Stomach (tissue), 9 donors: ENCODE results near the gene SLC4A11. TPM values are rescaled to one million over a fixed set of nuclear protein-coding genes. Genes with fewer than 3 reads are reported as not detected.

Experiments used
- DNase-seq, 2 donors: peaks; one replicate each; pipeline versions ENCODE4 v3.0.0 to v3.0.0-alpha.2; 2013 to 2019
- H3K27ac ChIP-seq, 5 donors: fragments of 200-600 bp in 4 of 5; sonication (generic) in 4 of 5; one replicate each; pipeline ENCODE4 v1.5.1; 2013 to 2019; ENCODE audit warnings: mild to moderate bottlenecking in 1 of 5, moderate library complexity in 1 of 5
- H3K27me3 ChIP-seq, 3 donors: fragments of 200-600 bp; sonication (generic); one replicate each; pipeline ENCODE4 v1.5.1; 2017 to 2019; ENCODE audit warnings: mixed run types in 1 of 3
- H3K36me3 ChIP-seq, 4 donors: fragments of 200-600 bp; sonication (generic); 1 replicate in 3 of 4; 2 replicates in 1 of 4; pipeline ENCODE4 v1.5.1; 2016 to 2019
- H3K4me1 ChIP-seq, 4 donors: fragments of 200-600 bp; sonication (generic); one replicate each; pipeline ENCODE4 v1.5.1; 2016 to 2019
- H3K4me3 ChIP-seq, 4 donors: fragments of 200-600 bp; sonication (generic) in 3 of 4; one replicate each; pipeline ENCODE4 v1.5.1; 2016 to 2019; ENCODE audit warnings: mild to moderate bottlenecking in 1 of 4
- H3K9me3 ChIP-seq, 4 donors: fragments of 200-600 bp; sonication (generic); one replicate each; pipeline ENCODE4 v1.5.1; 2016 to 2019
- CTCF ChIP-seq, 7 experiments: fragments of 450-650 bp in 4 of 7; fragments of 200-600 bp in 3 of 7; sonication (generic) in 3 of 7; IDR thresholded peaks; one replicate each; pipeline ENCODE4 v1.5.1; 2016 to 2019; ENCODE audit warnings: antibody characterized with exemption in 7 of 7, control low read depth in 2 of 7, mild to moderate bottlenecking in 1 of 7
- EP300 ChIP-seq: sonication (generic); formaldehyde crosslinking; IDR thresholded peaks from one replicate; pipeline ENCODE4 v1.6.1; 2017; ENCODE audit warnings: antibody characterized with exemption
- POLR2A ChIP-seq, 4 donors: fragments of 450-650 bp; IDR thresholded peaks; one replicate each; pipeline ENCODE4 v1.6.1; 2016; ENCODE audit warnings: antibody characterized with exemption in 4 of 4, control low read depth in 2 of 4, mild to moderate bottlenecking in 1 of 4, moderate library complexity in 1 of 4
- POLR2AphosphoS5 ChIP-seq, 3 donors: sonication (generic); formaldehyde crosslinking; IDR thresholded peaks; one replicate each; pipeline ENCODE4 v1.6.1; 2016; ENCODE audit warnings: antibody characterized with exemption in 3 of 3
- WGBS, 5 donors: extraction: QIAGEN DNeasy Blood & Tissue Kit in 3 of 5; methylation state at CpG; one replicate each; pipeline versions ENCODE4 v1.1.5 to v1.1.7; 2013 to 2018; 5-methylcytosine and 5-hydroxymethylcytosine counted together
- intact Hi-C: fragments of 100-400 bp; cut with DNase I; formaldehyde crosslinking; loops from one replicate; pipeline ENCODE4 v1.15.1; 2023; ENCODE audit warnings: low total_unique reads
- polyA plus RNA-seq, 3 donors: library from polyadenylated mRNA; stranded (reverse); fragments of 200-250 nt; gene quantifications; one replicate each; pipeline ENCODE4 v1.2.3, GENCODE V29; 2013
- total RNA-seq, 5 donors: library from RNA; depleted of rRNA; stranded (reverse); fragments of >200 nt; gene quantifications; one replicate each; pipeline versions ENCODE4 v1.1.0 to v1.2.3, GENCODE V29; 2014 to 2016
- donor health status: healthy with polysubstance abuse.
- donor health status: Bipolar disorder and iron deficiency.
- donor health status: healthy.

SLC4A11 gene
- total and polyA plus RNA-seq, 8 donors, result 0.37 to 22.3 (median 5.8) TPM; not detected in 1

- Histone ChIP-seq H3K27ac (no peak overlapping the region), H3K9me3 (no peaks in the 10 kb centered on the region), H3K4me1 (no peaks in the 10 kb centered on the region), H3K27me3 (no peaks in the 10 kb centered on the region), H3K4me3 (no peak overlapping the region), H3K36me3 (peaks cover 45 to 100% (median 95%) of the 10 kb centered on the region in 4 donors)
- TF ChIP-seq POLR2AphosphoS5 (IDR thresholded peaks at IDR 0.05), result no peak
- no peak for TF ChIP-seq CTCF (IDR thresholded peaks at IDR 0.05)
- TF ChIP-seq POLR2A (IDR thresholded peaks at IDR 0.05), result no peak
- no peak for TF ChIP-seq EP300
- WGBS, 5 donors, result 86 to 97% (median 94%) methylated on average over 5 of the region's 5 CpGs
- no peak for DNase-seq
- intact Hi-C loops, result no loop called here
These were observed 36.3 kb upstream of the SLC4A11 start for GRCh38 chr20:3275064-3275935.

- Histone ChIP-seq H3K27ac (no peak overlapping the region), H3K4me1 (no peaks in the 10 kb centered on the region), H3K36me3 (peaks cover 37 to 100% (median 93%) of the 10 kb centered on the region in 4 donors), H3K27me3 (no peaks in the 10 kb centered on the region), H3K4me3 (no peak overlapping the region), H3K9me3 (no peaks in the 10 kb centered on the region)
- intact Hi-C loops, result no loop called here
- TF ChIP-seq CTCF (IDR thresholded peaks at IDR 0.05) (no peak), EP300 (no peak), POLR2AphosphoS5 (IDR thresholded peaks at IDR 0.05) (no peak), POLR2A (IDR thresholded peaks at IDR 0.05) (no peak)
- WGBS, 5 donors, result 89 to 99% (median 93%) methylated on average over 4 of the region's 4 CpGs
- no peak for DNase-seq
These were observed 34.4 kb upstream of the SLC4A11 start for GRCh38 chr20:3273371-3273770.

- intact Hi-C loops, result no loop called here
- H3K4me3 ChIP-seq, result no peak overlapping the region
- H3K27ac ChIP-seq, result no peak overlapping the region
- 93 to 98% (median 98%) methylated on average over 4 of the region's 4 CpGs for WGBS, 5 donors
- H3K9me3 ChIP-seq, result no peaks in the 10 kb centered on the region
- H3K27me3 ChIP-seq, result no peaks in the 10 kb centered on the region
- DNase-seq, result no peak
- H3K4me1 ChIP-seq, result no peaks in the 10 kb centered on the region
- H3K36me3 ChIP-seq, result peaks cover 24 to 98% (median 92%) of the 10 kb centered on the region in 4 donors
- TF ChIP-seq POLR2AphosphoS5 (IDR thresholded peaks at IDR 0.05) (no peak), POLR2A (IDR thresholded peaks at IDR 0.05) (no peak), CTCF (IDR thresholded peaks at IDR 0.05) (no peak), EP300 (no peak)
These were observed 31.1 kb upstream of the SLC4A11 start for GRCh38 chr20:3270051-3270450.

- Histone ChIP-seq H3K27me3 (no peaks in the 10 kb centered on the region), H3K36me3 (peaks cover 36 to 98% (median 96%) of the 10 kb centered on the region in 4 donors), H3K4me1 (no peaks in the 10 kb centered on the region), H3K9me3 (no peaks in the 10 kb centered on the region), H3K27ac (no peak overlapping the region), H3K4me3 (no peak overlapping the region)
- intact Hi-C loops, result no loop called here
- no peak for TF ChIP-seq CTCF (IDR thresholded peaks at IDR 0.05)
- TF ChIP-seq POLR2A (IDR thresholded peaks at IDR 0.05), result no peak
- no peak for TF ChIP-seq POLR2AphosphoS5 (IDR thresholded peaks at IDR 0.05)
- DNase-seq, result no peak
These were observed 23.6 kb upstream of the SLC4A11 start for GRCh38 chr20:3262566-3262965.
